HG03342 (cell line): Measurements from ENCODE around the gene CAB39L.

Experiments
- ATAC-seq: cut with Tn5 transposase; IDR thresholded peaks from one replicate; pipeline ENCODE4 v1.9.1; 2021; ENCODE audit warnings: mild to moderate bottlenecking, moderate library complexity; ENCODE audit not compliant: unreplicated experiment

Gene CAB39L

GRCh38 chr13:49443357-49443703 lies 534 bp downstream of the CAB39L start:
- ATAC-seq = no peak

- ATAC-seq = no peak
Observed at GRCh38 chr13:49441846-49442245, 2.0 kb downstream of the CAB39L start.

DNA sequence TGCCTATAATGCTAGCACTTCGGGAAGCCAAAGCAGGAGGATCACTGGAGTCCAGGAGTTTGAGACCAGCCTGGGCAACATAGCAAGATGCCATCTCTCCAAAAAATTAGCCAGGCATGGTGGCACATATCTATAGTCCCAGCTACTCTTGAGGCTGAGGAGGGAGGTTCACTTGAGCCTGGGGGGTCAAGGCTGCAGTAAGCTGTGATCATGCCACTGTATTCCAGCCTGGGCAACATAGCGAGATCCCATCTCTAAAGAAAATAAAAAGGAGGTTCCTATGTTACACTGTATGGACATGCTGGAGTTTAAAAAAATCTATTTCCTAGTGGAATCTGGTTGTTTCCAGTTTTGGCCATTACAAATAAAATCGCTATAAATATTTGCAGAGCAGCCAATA lies 2.6 kb downstream of the CAB39L start:
- ATAC-seq = no peak

DNA sequence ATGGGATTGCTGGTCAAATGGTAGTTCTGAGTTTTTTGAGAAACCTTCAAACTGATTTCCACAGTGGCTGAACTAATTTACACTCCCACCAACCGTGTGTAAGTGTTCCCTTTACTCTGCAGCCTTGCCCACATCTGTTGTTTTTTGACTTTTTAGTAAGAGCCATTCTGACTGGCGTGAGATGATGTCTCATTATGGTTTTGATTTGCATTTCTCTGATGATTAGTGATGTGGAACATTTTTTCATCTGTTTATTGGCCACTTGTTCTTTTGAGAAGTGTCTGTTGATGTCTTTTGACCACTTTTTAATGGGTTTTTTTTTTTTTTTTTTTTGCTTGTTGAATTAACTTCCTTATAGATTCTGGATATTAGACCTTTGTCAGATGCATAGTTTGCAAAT lies 4.3 kb downstream of the CAB39L start:
- no peak for ATAC-seq

GRCh38 chr13:49437705-49438104 lies 6.2 kb downstream of the CAB39L start:
- no peak for ATAC-seq

DNA sequence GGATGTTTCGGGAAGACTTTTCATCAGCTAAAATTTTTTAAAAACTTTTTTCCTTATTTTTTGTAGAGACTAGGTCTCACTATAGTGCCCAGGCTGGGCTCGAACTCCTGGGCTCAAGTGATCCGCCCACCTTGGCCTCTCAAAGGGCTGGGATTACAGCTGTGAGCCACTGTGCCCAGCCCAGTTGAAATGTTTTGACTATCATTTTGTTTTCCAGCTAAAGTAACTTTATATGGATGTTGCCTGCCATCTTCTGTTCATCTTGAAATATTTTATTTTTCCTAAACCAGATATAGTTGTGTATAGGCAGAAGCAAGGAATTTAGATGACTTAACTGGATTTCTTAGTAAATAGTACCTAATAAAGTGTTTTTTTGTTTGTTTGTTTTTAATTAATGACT lies 7.0 kb downstream of the CAB39L start:
- ATAC-seq = no peak

DNA sequence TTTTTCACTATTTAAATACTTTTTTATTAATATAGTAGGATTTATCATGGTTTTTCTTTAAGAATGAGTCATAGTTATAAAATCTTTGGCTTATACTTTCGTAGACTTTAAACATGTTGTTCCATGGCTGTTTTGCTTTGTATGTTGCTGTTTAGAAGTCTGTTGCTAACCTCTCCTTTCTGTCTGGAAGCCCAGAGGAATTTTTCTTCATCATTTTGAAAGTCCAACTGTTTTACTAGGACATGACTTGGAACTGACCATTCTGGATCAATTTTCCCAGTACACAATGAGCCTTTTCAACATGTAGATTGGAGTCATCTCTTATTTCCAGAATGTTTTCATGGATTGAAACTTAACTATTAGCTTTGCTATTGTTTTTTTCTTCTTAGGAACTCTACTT lies 7.9 kb downstream of the CAB39L start:
- ATAC-seq = no peak

DNA sequence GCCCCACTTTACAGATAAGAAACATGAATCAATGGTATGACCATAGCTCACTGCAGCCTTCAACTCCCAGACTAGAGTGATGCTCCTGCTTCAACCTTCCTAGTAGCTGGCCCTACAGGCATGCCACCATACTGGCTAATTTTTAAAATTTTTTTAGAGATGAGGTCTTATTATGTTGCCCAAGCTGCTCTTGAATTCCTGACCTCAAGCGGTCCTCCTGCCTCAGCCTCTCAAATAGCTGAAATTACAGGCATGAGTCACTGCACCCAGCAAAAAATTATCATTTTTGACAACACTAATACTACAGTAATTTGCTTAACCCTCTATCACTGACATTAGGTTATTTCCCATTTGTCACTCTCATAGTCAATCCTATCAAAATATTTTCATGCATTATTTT lies 14.7 kb downstream of the CAB39L start:
- no peak for ATAC-seq

- no peak for ATAC-seq
Observed at GRCh38 chr13:49428041-49428763, 15.7 kb downstream of the CAB39L start.

DNA sequence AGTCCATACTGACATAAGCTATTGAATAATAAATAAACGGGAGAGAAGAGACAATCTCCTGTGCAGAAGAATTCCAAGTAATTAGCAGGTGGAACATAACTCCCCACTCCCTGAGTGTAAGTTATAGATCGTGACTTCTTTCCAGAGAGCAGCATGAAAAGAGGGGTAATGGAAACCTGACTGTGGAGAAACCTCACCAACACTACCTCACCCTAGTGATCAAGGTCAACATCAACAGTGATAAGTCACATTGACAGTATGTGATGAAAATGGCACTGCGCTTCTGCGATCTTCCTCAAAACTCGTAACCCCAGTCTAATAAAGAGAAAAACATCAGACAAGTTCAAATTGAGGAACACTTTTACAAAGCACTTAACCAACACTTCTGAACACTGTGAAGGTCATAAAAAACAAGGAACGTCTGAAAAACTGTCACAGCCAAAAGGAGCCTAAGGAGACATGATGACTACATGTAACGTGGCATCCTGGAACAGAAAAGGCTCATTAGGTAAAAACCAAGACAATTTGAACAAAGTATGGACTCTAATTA lies 19.8 kb downstream of the CAB39L start:
- ATAC-seq = no peak

GRCh38 chr13:49421391-49421790 lies 22.5 kb downstream of the CAB39L start:
- peak; percentile 78 for ATAC-seq

GRCh38 chr13:49419276-49419675 lies 24.6 kb downstream of the CAB39L start:
- no peak for ATAC-seq

DNA sequence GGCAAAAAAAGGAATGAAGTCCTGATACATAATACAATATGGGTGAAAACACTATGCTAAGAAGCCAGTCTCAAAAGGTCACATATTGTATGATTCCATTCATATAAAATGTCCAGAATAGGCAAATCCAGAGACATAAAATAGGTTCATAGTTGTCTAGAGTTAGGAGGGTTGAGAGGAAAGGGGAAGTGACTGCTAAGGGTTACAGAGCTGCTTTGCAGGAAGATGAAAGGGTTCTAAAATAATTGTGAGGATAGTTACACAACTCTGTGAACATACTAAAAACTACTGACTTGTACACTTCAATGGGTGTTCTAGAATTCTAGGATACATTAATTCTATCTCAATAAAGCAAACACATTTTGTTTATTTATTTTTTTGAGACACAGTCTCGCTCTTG lies 25.7 kb downstream of the CAB39L start:
- no peak for ATAC-seq

DNA sequence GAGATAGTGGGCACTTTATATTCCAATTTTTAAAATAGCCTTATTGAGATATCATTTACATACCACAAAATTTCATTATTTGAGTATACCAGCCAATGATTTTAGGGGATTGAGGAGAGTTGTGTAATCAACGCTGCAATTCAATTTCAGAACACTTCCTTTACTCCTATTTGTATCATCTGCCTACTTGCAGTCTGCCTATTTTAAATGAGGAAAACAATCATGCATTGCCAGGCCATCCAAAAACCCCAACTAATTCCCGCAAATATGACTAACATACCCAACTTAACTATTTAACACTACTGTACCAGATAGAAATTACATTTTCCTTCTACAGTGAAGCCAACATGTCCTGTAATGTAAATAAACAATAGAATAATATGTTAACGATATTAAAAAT lies 26.7 kb downstream of the CAB39L start:
- no peak for ATAC-seq

DNA sequence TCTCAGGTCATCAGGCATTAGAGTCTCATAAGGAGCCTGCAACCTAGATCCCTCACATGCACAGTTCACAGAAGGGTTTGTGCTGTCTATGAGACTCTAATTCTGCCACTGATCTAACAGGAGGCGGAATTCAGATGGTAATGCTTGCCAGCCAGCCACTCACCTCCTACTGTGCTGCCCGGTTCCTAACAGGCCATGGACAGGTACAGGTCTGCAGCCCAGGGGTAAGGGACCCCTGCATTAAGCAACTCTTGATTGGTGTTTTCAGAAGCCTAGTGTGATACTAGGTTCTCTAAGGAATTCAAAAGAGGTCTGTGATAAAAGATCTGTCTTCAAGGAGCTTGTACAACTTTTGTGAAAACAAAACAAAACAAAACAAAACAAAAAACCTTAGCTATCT lies 31.1 kb downstream of the CAB39L start:
- no peak for ATAC-seq

DNA sequence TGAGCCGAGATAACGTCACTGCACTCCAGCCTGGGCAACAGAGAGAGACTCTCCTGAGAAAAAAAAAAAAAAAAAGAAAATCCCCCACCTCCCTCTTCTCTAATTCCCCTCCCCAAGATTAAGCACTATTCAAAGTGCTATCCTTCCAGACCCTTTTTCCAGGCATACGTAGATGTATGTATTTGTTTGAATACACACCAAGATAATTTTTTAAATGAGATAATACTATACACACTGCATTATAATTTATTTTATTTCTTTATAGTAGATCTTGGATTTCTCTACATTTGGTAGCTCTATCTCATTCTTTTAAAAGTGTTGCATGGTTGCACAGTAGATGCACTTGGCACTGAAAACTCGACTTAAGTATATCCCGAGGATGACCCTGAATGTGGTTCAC lies 32.5 kb downstream of the CAB39L start:
- ATAC-seq = no peak

DNA sequence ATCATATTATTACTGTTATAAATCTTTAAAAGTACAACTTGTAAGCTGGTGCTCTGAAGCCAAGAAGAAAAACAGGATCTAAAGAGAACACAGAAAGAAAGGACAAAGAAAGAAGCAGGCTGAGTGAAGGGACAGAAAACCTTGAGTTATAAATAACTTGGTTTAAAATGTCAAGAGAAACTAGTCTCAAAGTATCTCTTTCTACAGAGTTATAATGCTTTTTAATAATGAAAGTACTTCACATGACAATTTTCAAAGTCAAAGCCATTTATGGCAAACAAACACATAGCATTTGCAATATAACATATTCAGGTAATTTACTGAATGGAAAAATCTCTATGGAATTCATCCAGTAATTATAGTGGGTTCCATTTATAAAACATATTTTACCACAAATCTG lies 33.4 kb downstream of the CAB39L start:
- ATAC-seq = no peak

DNA sequence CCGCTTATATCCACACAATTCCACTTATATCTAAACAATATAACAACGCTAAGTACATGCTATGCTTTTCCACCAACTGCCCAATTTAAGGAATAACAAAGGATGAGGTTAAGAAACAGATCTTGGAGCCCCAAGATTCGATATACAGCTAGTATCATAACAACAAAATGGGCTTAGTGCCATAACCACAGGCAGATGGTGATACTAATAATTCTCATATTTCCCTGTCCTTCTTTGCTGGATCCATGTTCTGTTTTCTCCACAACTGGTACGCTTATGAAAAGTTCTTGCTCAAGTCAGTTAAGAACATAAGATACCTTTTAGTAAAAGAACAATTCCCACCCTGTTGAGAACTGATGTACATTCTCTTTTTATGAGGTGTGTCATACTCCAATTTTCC lies 33.9 kb downstream of the CAB39L start:
- ATAC-seq = no peak

DNA sequence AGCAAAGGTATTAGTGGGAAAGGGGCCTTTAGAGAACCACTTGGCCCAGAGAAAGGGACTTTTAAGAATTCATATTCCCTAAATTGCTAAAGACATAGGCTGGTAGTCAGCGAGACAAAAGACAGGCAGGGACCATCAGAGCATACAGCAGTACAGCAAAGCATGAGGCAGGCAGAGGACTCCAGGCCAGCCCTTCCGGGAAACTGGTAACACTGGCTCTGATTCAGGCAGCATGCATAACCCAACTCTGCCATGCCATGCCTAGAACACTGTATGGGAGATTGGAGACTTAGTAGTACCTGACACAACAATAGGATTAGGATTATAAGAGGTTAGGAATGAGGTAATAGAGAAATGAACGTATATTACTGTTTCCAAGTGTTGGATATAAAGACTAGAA lies 34.9 kb downstream of the CAB39L start:
- no peak for ATAC-seq

DNA sequence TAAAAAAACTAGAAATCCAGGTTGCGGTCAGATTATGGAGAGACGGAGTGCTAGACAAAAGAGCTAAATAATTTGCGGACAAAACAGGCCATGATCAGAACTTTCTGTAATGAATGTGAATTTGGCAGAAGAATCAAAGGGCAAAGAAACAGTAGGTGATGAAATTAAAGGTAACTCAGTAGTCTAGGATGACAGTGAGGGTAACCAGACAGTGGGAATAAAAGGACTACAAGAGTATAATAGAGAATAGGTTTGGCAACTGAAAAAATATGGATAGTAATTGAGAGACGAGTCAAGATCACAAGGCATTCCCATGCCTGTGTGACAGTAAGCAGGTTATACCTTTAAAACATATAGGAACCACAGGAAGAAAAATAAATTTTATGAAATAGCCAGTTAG lies 35.9 kb downstream of the CAB39L start:
- ATAC-seq = no peak

GRCh38 chr13:49407068-49407467 lies 36.8 kb downstream of the CAB39L start:
- ATAC-seq = no peak

GRCh38 chr13:49404703-49405020 lies 39.2 kb downstream of the CAB39L start:
- ATAC-seq = no peak

DNA sequence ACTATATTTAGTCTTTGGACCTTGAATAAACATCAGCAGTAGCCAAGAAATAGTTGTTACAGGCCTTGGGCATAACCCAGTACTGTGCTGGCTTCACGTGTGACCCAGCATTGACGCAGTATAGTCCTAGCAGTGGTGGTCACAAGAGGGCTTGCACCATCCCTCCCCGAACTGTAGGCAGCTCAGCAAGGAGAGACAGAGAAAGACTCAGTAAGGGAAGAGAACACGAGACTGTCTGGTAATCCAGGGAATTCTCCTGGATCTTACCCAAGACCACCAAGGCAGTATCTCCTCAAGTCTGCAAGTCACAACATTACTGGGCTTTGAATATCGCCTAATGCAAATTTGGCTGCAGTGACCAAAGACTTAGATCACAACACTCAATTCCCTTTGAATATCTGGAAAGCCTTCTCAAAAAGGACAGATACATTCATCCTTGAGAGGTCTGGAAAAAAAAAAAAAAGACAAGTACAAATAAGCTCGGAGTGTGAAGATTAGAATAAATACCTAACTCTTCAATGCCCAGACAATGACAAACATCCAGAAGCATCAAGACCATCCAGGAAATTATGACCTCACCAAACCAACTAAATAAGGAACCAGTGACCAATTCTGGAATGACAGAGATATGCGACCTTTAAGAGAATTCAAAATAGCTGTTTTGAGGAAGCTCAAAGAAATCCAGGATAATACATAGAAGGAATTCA lies 39.7 kb downstream of the CAB39L start:
- no peak for ATAC-seq
